Measurements from ENCODE around the gene EDA.

Gene EDA

GRCh38 chrX:70001269-70001668 lies 385.4 kb downstream of the EDA start:
- TF ChIP-seq CTCF (conservative IDR thresholded peaks at IDR 0.05; ENCODE audit: low read depth, low read length), result no peak
- DNase-seq (ENCODE audit: low read depth), result no peak
- no peak overlapping the region for H3K4me3 ChIP-seq (ENCODE audit: low read length)

- no peak for TF ChIP-seq CTCF (conservative IDR thresholded peaks at IDR 0.05; ENCODE audit: low read depth, low read length)
- H3K4me3 ChIP-seq (ENCODE audit: low read length), result no peak overlapping the region
- DNase-seq (ENCODE audit: low read depth), result no peak
These were observed 385.9 kb downstream of the EDA start for GRCh38 chrX:70001708-70002341.

GRCh38 chrX:70007946-70008345 lies 392.0 kb downstream of the EDA start:
- no peak for DNase-seq (ENCODE audit: low read depth)
- no peak for TF ChIP-seq CTCF (conservative IDR thresholded peaks at IDR 0.05; ENCODE audit: low read depth, low read length)
- no peak overlapping the region for H3K4me3 ChIP-seq (ENCODE audit: low read length)

DNA sequence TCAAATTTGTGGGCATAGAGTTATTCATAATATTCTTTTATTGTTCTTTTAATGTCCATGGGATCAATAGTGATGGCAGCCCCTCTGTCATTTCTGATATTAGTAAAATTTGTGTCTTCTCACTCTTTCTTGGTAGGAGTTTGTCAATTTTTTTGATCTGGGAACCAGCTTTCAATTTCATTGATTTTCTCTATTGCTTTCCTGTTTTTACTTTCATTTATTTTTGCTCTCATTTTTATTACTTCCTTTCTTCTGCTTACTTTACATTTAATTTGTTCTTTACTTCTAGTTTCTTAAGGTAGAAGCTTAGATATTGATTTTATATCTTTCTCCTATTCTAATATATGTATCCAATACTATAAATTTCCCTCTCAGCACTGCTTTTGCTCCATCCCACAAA lies 393.1 kb downstream of the EDA start:
- no peak overlapping the region for H3K4me3 ChIP-seq (ENCODE audit: low read length)
- no peak for DNase-seq (ENCODE audit: low read depth)
- TF ChIP-seq CTCF (conservative IDR thresholded peaks at IDR 0.05; ENCODE audit: low read depth, low read length), result no peak

DNA sequence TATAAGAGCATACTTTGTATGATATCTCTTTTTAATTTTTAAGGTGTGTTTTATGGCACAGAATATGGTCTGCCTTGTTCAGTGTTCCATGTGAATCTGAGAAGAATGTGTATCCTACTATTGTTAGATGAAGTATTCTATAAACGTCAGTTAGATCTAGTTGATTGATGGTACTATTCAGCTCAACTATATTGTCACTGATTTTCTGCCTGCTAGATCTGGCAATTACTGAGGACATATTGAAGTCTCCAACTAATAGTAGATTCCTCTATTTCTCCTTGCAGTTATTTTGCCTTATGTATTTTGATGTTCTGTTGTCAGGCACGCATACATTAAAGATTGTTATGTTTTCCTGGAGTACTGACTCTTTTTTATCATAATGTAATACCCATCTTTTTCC lies 394.1 kb downstream of the EDA start:
- H3K4me3 ChIP-seq (ENCODE audit: low read length), result no peak overlapping the region
- no peak for TF ChIP-seq CTCF (conservative IDR thresholded peaks at IDR 0.05; ENCODE audit: low read depth, low read length)
- no peak for DNase-seq (ENCODE audit: low read depth)

GRCh38 chrX:70012756-70013155 lies 396.8 kb downstream of the EDA start:
- no peak overlapping the region for H3K4me3 ChIP-seq (ENCODE audit: low read length)
- DNase-seq (ENCODE audit: low read depth), result no peak
- TF ChIP-seq CTCF (conservative IDR thresholded peaks at IDR 0.05; ENCODE audit: low read depth, low read length), result no peak

Data from retinal pigment epithelial cell (primary cell).